Suppressor macrophage treated with lipopolysaccharide for 1 hour (primary cell): ENCODE results near the gene PLEKHH2.
"Not testable (repeated sequence)": the region's sequence is repeated elsewhere in the genome, so short reads cannot be mapped to it uniquely, and the experiment has no call there.

Source experiments
- DNase-seq, 3 donors: peaks; one replicate each; pipeline ENCODE4 v3.0.0-alpha.2; 2020 to 2022

The PLEKHH2 gene

DNA sequence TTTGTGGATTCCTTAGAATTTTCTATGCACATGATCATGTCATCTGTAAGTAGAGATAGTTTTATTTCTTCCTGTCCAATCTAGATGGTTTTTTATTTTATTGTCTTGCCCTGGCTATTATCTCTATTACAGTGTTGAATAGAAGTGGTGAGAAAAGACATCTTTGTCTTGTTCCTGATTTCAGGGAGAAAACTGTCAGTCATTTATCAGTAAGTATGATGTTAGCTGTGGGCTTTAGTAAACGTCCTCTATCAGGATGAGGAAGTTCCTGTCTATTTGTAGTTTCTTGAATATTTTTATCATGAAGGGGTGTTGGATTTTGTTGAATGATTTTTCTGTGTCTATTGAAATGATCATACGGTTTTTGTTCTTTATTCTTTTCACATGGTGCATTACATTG lies 5.3 kb downstream of the PLEKHH2 start:
- DNase-seq = no peak

DNA sequence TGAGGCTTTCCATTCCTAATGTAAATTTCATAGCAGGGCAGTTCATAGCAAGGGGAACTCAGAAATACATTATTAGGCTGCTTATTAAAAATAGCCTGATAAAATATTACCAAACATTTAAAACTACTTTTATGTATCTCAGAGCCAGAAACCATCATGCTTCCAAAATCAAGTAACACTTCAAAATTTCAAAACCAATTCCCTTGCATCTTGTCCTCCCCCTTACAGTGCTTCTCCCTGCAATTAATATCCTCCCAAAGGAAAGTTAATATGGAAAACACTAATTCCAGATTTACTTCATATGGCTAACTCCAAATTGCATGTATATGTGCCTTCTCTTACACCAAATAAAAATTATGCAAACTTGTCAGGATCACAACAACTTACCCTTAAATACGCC lies 6.6 kb downstream of the PLEKHH2 start:
- no peak for DNase-seq

DNA sequence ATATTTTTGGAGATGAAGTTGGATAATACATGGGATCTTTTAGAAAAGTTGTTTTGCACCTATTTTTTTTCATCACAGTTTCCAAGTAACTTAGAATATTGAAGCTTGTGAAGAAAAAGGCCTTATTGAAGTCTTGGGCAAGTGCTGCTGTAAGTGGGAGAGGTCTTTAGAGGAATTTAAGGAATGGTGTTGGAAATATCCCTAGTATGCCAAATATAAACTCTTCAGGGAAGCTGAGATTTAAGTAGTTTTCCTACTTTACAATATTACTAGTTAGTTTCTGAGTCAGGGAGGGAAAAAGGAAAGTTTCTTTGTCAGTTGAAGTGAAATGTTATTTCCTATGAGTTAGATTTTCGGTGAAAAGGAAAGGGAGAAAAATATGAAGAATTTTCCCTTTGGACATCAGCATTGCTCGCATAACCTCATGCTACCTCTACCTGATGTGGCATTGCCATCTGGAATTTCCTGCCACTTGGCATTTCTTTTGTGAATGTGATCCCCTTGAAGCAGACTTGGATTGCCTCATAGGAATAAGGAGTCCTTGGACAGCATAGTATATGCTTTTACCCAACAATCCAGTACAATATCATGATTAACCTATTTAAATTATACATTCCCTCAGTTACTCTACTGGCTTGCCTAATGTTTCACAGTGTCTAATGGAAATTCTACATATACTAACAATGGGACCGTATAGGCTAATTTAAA lies 12.1 kb downstream of the PLEKHH2 start:
- no peak for DNase-seq

DNA sequence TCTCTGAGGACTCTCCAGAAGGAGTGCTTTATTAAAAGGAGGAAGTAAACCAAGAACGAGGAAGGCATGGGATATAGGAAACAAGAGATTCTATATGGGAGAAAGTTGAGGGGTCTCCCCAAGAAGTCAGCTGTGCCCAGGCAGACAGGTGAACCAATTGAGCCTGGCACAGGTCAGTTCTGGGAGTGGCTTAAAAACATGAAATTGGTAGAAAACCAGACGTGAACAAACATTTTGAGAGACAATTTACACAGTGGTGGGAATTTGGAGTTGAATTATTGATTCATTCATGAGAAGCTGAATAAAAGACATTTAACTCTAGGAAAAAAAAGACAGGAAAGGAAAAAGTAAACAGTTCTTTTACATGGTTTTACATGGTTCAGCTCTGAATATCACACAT lies 16.4 kb downstream of the PLEKHH2 start:
- DNase-seq = no peak

DNA sequence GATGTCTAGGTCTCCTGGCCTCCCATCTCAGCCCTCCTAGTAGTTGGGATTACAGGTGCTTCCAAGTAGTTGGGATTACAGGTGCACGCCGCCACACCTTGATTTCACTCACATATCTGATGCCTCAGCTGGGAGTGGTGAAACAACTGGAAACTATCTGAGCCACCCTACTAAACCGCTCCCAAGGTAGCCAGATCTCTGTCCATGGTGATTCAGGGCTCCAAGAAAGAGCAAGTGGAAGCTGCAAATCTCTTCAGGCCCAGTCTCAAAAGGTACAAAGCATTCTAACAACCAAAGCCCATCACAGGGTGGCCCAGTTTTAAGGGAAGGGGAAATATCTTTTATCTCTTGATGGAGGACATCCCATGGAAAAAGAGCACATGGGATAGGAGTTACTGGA lies 20.2 kb downstream of the PLEKHH2 start:
- no peak for DNase-seq

DNA sequence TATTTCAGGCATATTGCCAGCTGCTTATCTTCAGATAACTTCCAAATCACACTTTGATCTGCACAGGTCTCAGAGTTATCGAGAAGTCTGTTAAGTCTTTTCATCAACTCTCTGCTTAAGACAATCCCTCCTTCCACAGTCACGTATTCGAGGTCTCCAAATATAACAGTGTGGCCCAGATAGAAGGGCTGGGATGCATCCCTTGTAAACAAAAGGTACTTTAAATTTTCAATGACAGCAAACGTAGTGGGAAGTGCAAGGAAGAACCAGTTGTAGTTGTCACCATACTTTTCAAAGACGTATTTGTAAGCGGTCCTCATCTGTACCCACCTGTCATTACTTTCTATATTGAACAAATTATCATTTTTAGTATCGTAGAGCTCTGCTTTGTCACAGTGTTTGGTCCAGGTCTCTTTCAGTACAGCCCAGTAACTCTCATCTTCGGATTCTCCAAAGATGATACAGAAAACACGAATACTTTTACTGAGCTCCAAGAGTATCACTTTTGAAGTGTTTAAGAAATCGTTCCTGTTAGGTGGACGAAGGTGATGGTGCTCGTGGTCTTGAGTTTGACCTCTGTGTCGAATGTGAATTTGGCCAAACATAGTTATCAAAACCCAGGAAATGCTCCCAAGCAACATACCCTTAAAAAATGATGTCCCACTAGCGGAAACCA lies 38.7 kb downstream of the PLEKHH2 start:
- no peak for DNase-seq

DNA sequence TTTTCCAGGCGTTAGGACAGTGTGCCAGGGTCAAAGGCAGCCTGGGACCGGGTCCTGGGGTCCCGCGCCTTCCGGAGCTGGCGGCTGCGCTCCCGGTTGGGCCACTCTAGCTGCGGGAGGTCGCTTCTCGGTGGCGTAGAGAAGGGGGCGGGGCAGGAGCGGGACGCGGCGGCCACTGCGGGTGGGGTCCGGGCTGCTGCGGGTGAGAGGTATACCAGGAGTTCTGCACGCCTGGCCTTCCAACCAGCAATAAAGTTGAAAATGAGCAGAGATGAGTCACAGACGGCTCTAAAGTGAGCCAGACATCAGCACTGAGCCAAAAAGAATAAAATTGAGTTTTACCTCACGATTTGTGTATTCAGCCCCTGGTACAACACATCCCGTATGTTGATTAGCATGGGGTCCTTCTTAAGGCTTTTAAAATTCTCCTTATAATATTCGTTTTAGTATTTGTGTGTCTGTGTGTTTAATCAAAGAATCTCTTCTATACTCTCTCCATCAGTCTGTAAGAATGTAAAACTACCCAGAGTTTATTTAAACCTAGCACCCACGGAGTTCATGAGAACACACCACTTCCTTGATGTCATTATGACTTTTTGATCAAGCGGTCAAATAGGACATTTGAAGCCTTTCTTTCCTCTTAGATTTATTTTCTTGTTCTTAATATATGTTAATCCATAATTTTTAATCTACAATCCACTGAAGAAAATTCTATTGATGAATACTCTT lies 39.4 kb downstream of the PLEKHH2 start, which contains the start of gene C1GALT1C1L:
C1GALT1C1L (minus strand) TSS at position 108 of the 729 bp plus-strand sequence; CDS start at position 1, 107 bp downstream.
- DNase-seq = peak in 2 of 3 donors; percentile 17 to 39

DNA sequence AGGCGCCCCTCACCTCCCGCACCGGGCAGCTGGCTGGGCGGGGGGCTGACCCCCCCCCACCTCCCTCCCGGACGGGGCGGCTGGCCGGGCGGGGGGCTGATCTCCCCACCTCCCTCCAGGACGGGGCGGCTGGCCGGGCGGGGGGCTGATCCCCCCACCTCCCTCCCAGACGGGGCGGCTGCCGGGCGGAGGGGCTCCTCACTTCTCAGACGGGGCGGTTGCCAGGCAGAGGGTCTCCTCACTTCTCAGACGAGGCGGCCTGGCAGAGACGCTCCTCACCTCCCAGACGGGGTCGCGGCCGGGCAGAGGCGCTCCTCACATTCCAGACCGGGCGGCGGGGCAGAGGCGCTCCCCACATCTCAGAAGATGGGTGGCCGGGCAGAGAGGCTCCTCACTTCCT lies 40.7 kb downstream of the PLEKHH2 start:
- DNase-seq = not testable (repeated sequence)

DNA sequence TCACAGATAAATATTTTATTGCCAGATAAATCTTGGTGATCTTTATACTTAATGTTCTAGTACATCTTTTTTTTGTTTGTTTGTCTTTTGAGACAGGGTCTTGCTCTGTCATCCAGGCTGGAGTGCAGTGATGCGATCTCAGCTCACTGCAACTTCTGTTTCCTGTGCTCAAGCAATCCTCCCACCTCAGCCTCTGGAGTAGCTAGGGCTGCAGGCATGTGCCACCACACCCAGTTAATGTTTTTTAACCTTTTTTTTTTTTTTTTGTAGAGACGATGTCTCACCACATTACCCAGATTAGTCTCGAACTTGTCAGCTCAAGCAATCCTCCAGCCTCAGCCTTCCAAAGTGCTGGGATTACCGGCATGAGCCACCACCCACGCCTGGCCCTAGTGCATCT lies 48.3 kb downstream of the PLEKHH2 start:
- no peak for DNase-seq

DNA sequence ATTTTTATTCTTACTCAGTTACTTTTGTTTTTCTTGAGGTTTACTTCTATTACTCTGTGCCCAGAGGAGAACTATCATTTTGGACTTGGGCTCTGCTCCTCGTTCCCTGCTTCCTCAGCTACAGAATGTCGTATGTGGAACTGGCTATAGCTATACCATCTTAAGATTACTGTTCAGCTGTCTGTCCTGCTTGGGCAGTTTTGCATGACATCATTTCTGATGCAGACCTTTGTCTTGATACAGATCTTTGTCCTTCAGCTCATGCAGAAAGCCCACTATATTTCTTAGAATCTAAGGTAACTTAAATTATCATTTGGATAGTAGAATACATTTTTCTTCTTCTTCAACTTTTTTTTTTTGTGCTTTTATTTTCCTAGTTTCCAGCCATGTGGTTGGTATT lies 52.9 kb downstream of the PLEKHH2 start:
- DNase-seq = no peak

DNA sequence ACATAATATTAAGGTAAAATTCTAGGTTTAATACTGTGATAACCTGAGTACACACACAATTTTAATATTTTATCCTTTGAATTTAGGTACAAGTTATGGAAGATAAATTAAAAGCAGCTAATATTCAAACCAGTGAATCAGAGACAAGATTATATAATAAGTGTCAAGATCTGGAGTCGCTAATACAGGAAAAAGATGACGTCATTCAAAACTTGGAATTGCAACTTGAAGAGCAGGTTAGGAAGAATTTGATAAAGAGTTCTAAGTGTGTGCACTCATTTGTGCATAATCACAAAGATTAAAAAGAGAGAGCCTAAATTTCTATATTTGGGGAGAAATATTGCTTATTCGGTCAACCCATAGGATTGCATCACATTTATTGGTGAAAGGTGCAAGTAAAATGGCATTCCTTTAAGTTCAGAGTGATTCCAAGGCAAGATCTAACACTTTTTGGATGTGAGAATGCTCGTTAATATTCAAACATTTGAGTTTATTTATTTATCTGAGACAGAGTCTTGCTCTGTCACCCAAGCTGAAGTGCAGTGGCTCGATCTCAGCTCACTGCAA lies 55.5 kb downstream of the PLEKHH2 start:
- DNase-seq = no peak

DNA sequence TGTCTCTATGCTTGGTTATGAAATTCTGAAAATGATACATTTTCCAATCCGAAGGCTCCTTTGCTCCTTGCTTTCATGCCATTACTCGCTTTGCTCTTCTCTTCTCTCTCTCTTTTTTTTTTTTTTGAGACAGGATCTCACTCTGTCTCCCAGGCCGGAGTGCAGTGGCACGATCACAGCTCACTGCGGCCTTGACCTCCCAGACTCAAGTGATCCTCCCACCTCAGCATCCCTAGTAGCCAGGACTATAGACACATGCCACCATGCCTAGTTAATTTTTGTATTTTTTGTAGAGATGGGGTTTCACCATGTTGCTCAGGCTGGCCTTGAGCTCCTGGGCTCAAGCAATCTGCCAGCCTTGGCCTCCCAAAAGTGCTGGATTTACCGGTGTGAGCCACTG lies 61.1 kb downstream of the PLEKHH2 start:
- DNase-seq = not testable (repeated sequence)

DNA sequence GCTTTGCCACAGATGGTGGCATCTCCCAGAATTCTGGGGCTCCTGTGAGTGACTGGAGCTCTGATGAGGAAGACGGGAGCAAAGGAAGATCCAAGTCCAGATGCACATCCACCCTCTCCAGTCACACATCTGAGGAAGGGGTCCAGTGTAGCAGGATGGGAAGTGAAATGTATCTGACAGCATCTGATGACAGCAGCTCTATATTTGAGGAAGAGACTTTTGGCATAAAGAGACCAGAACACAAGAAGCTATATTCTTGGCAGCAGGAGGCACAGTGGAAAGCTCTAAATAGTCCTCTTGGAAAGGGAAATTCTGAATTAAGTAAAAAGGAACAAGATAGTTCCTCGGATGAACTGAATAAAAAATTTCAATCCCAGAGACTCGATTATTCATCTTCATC lies 62.7 kb downstream of the PLEKHH2 start:
- no peak for DNase-seq

DNA sequence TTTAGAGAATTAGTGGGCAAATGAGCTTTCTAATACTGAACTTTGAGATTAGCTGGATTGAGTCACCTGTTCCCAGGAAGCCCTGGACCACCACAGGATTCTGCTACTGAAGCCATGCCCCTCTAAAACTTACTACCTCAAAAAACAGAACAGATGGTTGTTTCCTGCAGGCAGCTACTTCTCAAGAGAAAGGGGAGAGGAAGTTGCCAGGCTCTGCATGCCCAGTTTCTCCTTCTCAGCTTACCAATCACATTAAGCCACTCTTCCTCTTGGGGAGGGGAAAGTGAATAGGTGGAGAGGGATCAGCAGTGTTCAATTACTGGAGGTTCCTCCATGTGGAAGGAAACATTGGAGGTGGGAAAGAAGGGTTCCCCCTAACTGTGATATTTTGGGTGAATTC lies 64.1 kb downstream of the PLEKHH2 start:
- DNase-seq = peak in 1 of 3 donors; percentile 23

DNA sequence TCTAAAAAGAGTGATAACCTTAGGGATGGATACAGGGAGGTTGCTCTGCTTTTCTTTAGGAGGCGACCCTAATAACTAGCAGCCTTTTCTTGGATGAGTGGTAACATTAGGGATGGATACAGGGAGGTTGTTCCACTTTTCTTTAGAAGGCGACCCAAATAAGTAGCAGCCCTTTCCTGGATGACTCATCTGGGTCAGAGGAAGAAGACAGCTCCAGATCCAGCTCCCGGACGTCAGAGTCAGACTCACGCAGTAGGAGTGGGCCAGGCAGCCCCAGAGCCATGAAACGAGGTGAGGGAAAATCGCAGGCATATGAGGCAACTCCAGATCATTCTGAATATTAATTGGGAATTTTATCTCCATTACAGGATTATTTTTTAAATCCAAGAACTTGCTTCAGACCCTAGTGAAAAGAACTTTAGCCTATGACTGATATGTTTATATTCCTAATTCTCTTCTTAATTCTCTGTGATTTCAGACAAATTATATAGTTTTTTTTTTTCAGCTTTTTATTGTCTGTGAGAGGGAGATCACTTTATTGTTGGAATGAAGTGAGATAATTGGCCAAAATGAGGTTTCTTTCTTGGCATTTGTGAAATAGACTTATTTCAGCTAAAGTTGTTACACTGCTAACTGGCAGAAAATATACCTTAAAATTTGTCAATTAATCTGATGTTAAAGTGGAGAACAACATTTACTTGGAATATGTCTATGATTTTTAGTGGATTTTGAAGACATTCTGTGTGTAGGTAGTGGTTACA lies 70.4 kb downstream of the PLEKHH2 start:
- peak; percentile 58 to 67 (median 66) for DNase-seq

DNA sequence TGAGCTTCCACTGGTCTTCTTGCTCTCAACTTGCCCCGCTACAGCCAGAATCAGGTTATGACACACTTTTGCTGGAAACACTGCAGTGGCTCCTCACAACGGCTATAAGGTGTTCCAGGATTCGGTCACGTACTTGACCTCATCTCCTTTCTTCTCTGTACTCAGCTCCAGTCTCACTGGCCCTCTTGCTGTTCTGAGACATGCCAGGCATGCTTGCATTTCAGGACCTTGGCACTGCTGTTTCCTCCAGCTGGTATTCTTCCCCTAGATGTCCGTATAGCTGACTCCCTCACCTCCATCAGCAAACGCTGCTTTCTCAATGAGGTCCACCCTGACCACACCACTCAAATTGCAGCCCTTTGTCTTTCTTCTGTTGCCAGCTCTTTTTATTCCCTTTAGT lies 71.1 kb downstream of the PLEKHH2 start:
- DNase-seq = no peak

DNA sequence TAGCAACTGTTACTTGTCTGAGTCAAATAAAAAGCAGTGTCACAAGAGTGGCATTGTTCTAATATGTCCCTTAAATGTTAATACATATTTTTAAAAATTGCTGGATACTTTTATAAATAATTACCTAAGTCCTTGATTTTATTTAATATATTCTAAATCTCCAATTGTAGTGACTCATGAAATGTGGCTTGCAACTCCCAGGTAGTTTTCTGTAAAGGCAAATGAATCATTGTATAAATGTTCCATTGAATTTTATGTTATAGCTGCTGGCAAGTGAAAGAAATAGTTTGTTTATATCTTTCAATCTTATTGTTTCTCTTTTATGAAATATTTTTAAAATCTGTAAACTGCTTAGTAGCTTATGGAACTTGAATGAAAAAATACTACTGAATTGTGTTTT lies 71.8 kb downstream of the PLEKHH2 start:
- no peak for DNase-seq

DNA sequence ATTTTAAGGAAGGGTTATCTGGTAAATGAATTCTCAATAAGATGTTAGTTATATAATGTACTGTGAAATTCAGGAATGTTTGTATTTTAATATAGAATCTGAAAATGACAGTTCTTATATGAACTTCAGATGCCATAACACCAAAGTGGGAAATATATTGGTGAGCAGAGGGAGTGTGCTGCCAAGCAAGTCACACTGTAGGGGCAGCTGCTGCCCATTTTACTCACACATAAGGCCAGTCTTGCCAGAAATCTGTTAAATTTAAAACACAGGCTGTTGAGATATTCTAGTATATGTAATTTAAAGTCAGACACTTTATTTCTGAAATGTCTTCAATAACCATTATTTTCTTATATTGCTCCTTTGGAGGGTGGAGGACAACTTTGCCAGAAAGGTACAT lies 73.8 kb downstream of the PLEKHH2 start:
- no peak for DNase-seq

DNA sequence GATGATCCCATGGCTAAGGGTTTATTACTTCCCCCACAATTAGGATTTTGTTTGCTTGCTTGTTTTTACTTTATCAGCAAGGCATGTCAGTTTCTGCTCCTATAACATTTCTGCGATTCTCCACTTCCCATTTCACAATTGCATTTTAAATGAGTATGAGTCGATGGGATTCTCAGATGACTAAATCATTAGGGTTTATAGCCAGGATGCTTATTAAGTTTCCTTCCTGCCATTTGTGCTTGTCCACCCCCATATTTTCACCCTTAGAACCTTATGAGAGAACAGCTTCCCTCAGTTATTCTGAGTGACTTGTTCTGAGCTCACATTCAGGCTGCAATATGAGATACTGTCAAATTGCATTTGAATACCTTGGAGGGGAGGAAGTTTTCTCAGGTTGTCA lies 77.1 kb downstream of the PLEKHH2 start:
- peak; percentile 23 to 73 (median 64) for DNase-seq

DNA sequence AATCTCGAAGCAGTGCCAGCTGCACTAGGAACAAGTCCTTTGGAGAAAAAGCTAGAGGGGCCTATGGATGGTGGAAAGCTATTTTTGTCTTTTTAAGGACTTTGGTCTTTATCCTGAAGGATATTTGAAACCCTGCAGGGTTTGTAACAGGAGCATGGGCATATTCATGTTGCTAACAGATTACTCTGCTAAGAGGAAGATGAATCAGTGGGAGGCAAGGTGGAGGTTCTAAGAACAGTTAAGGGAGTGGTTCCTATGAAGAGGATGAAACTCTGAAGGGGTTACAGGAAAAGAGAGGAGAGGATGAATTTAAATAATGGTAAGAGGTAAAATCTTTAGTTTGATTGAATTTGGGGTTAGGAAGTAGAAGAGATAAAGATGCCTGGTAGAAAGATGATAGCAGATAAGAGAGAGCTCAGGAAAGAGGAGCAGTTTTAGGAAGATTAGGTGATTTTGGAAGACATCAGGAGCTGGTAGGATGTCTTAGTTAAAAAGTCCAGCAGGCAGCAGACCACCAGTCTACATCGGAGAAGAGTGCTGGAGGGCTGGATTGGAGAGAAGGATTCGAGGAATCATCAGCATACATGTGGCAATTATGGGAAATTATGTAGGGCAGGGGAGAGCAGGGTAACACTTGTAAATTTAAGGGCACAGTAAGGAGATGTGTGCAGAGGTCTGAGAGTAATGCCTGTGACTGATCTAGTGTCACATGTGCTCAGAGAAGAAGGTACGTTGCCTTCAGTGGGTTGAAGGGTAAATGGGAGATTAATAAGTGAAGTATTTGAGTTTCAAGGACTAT lies 78.4 kb downstream of the PLEKHH2 start:
- DNase-seq = no peak

DNA sequence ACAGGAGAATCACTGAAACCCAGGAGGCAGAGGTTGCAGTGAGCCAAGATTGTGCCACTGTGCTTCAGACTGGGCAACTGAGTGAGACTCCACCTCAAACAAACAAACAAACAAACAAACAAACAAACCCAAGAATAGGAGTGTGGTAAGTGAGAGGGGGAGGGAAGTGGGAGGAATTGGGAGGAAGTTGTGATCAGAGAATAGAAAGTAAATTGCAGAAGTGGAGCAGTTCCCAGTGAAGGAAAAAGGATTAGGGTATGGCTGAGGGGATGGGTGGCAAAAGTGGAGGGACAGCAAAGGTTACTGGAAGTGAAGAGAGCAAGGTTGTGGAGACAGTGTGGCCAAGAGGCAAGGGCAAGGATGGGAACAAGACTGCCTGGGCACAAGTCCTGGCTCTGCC lies 80.3 kb downstream of the PLEKHH2 start:
- peak; percentile 34 to 54 (median 38) for DNase-seq
